HG03159 (cell line): ENCODE measurements around the gene BTAF1.
A peak's percentile ranks its signal among the peaks of the same experiment; 100 is the strongest.

Experiments
- ATAC-seq: cut with Tn5 transposase; IDR thresholded peaks from one replicate; pipeline ENCODE4 v1.9.1; 2021; ENCODE audit warnings: mild to moderate bottlenecking, moderate library complexity; ENCODE audit not compliant: unreplicated experiment

BTAF1 gene

GRCh38 chr10:91907914-91908336 lies 15.6 kb upstream of the BTAF1 start:
- ATAC-seq: no peak

- peak; percentile 90 for ATAC-seq
Observed at GRCh38 chr10:91908337-91909116, 15.0 kb upstream of the BTAF1 start.

GRCh38 chr10:91909117-91909677 lies 14.4 kb upstream of the BTAF1 start, which contains the start of gene FGFBP3:
Gene FGFBP3, minus strand, starts transcription at chr10:91909486. Its CDS starts 517 bp downstream, at chr10:91908969.
- no peak for ATAC-seq

GRCh38 chr10:91910467-91910866 lies 13.1 kb upstream of the BTAF1 start:
- ATAC-seq: no peak

GRCh38 chr10:91919651-91920050 lies 3.9 kb upstream of the BTAF1 start:
- no peak for ATAC-seq

- ATAC-seq: peak; percentile 26
Observed at GRCh38 chr10:91924212-91925021, 847 bp downstream of the BTAF1 start.

- ATAC-seq: no peak
Observed at GRCh38 chr10:91925022-91925320, 1.4 kb downstream of the BTAF1 start.

GRCh38 chr10:91930939-91931338 lies 7.4 kb downstream of the BTAF1 start:
- ATAC-seq: no peak

GRCh38 chr10:91931526-91932190 lies 8.1 kb downstream of the BTAF1 start:
- no peak for ATAC-seq

- ATAC-seq: no peak
Observed at GRCh38 chr10:91932737-91933136, 9.2 kb downstream of the BTAF1 start.

- no peak for ATAC-seq
Observed at GRCh38 chr10:91935886-91936285, 12.3 kb downstream of the BTAF1 start.

GRCh38 chr10:91939653-91940052 lies 16.1 kb downstream of the BTAF1 start:
- no peak for ATAC-seq

GRCh38 chr10:91941426-91941825 lies 17.9 kb downstream of the BTAF1 start:
- ATAC-seq: no peak

GRCh38 chr10:91944880-91945630 lies 21.5 kb downstream of the BTAF1 start:
- ATAC-seq: peak; percentile 48

- no peak for ATAC-seq
Observed at GRCh38 chr10:91953600-91954160, 30.1 kb downstream of the BTAF1 start.

GRCh38 chr10:91955114-91955513 lies 31.5 kb downstream of the BTAF1 start:
- no peak for ATAC-seq

GRCh38 chr10:91957091-91957490 lies 33.5 kb downstream of the BTAF1 start:
- ATAC-seq: no peak

GRCh38 chr10:91969297-91969696 lies 45.7 kb downstream of the BTAF1 start:
- ATAC-seq: no peak

GRCh38 chr10:91974960-91975359 lies 51.4 kb downstream of the BTAF1 start:
- no peak for ATAC-seq

- ATAC-seq: no peak
Observed at GRCh38 chr10:91975438-91975837, 51.9 kb downstream of the BTAF1 start.
